ENCODE measurements around the gene UHRF2.

UHRF2 gene

GRCh38 chr9:6479959-6480358, 67.0 kb downstream of the UHRF2 start:
- H3K9me3 ChIP-seq (ENCODE audit: control extremely low read depth in 1 of 5, control insufficient read depth in 4 of 5, insufficient read depth in 2 of 5, low read depth in 1 of 5, low read length in 4 of 5) = no peaks in the 10 kb centered on the region
- ChIA-PET POLR2A (no interaction called here), CTCF (interaction anchor here (1.2 to 1.8 kb wide), 2 partner anchors 10 to 59 kb away, joined by 3 to 4 read pairs; no protein-coding TSS in a partner anchor)
- H3K4me1 ChIP-seq (ENCODE audit: control extremely low read depth in 1 of 4, control insufficient read depth in 4 of 4, insufficient read depth in 4 of 4, low read length in 3 of 4) = no peaks in the 10 kb centered on the region
- no peak overlapping the region for H3K4me3 ChIP-seq (ENCODE audit: control insufficient read depth in 1 of 7, extremely low read depth in 1 of 7, insufficient read depth in 4 of 7, low read depth in 2 of 7, low read length in 6 of 7)
- DNase-seq = no peak
- H3K27me3 ChIP-seq (replicated peaks in 2 of 5; ENCODE audit: control insufficient read depth in 4 of 5, insufficient read depth in 5 of 5, low read length in 4 of 5) = no peaks in the 10 kb centered on the region
- H3K36me3 ChIP-seq (ENCODE audit: control insufficient read depth in 4 of 4, insufficient read depth in 4 of 4, low read length in 3 of 4) = peaks cover 20 to 63% (median 40%) of the 10 kb centered on the region in 4 experiments
- WGBS (ENCODE audit: insufficient coverage) = 100% methylated on average over 1 of the region's 2 CpGs
- no peak overlapping the region for H3K27ac ChIP-seq (ENCODE audit: insufficient read depth in 1 of 2, low read depth in 1 of 2, low read length in 2 of 2, poor library complexity in 1 of 2, severe bottlenecking in 2 of 2)

DNA sequence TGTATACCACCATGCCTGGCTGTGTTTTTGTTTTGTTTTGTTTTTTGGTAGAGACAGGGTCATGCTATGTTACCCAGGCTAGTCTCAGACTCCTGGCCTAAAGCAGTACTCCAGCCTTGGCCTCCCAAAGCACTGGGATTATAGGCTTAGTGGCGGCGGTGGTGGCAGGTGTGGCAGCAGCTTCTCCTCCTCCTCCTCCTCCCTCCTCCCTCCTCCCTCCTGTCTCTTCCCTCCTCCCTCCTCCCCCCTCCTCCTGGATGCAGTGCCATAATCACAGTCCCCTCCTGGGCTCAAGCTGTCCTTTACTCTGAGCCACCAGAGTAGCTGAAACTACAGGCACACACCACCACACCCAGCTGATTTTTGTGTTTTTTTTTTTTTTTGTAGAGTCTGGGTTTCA, 71.2 kb downstream of the UHRF2 start:
- Histone ChIP-seq H3K4me3 (ENCODE audit: control insufficient read depth in 1 of 7, extremely low read depth in 1 of 7, insufficient read depth in 4 of 7, low read depth in 2 of 7, low read length in 6 of 7) (no peak overlapping the region), H3K9me3 (ENCODE audit: control extremely low read depth in 1 of 5, control insufficient read depth in 4 of 5, insufficient read depth in 2 of 5, low read depth in 1 of 5, low read length in 4 of 5) (no peaks in the 10 kb centered on the region), H3K36me3 (ENCODE audit: control insufficient read depth in 4 of 4, insufficient read depth in 4 of 4, low read length in 3 of 4) (peaks cover 14 to 71% (median 46%) of the 10 kb centered on the region in 4 experiments), H3K4me1 (ENCODE audit: control extremely low read depth in 1 of 4, control insufficient read depth in 4 of 4, insufficient read depth in 4 of 4, low read length in 3 of 4) (no peaks in the 10 kb centered on the region), H3K27me3 (replicated peaks in 2 of 5; ENCODE audit: control insufficient read depth in 4 of 5, insufficient read depth in 5 of 5, low read length in 4 of 5) (no peaks in the 10 kb centered on the region), H3K27ac (ENCODE audit: insufficient read depth in 1 of 2, low read depth in 1 of 2, low read length in 2 of 2, poor library complexity in 1 of 2, severe bottlenecking in 2 of 2) (no peak overlapping the region)
- ChIA-PET POLR2A (no interaction called here), CTCF (no interaction called here)
- no peak for DNase-seq
- WGBS (ENCODE audit: insufficient coverage) = 94% methylated on average over 2 of the region's 2 CpGs

DNA sequence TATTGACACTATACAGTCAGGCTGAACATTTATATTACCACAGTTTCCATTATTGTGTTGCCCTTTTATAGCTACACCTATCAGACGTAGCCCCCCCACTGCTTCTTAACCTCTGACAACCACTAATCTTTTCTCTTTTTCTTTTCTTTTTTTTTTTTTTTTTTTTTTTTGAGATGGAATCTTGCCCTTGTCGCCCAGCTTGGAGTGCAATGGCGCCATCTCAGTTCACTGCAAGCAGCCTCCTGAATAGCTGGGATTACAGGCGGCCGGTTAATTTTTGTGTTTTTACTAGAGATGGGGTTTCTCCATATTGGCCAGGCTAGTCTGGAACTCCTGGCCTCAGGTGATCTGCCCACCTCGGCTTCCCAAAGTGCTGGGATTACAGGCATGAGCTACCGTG, 75.4 kb downstream of the UHRF2 start:
- H3K9me3 ChIP-seq (ENCODE audit: control extremely low read depth in 1 of 5, control insufficient read depth in 4 of 5, insufficient read depth in 2 of 5, low read depth in 1 of 5, low read length in 4 of 5) = no peaks in the 10 kb centered on the region
- ChIA-PET POLR2A (no interaction called here), CTCF (interaction anchor here (0.6 to 1.8 kb wide), 2 partner anchors 17 to 72 kb away, joined by 3 to 7 read pairs; no protein-coding TSS in a partner anchor)
- H3K36me3 ChIP-seq (ENCODE audit: control insufficient read depth in 4 of 4, insufficient read depth in 4 of 4, low read length in 3 of 4) = peaks cover 7 to 59% (median 28%) of the 10 kb centered on the region in 4 experiments
- DNase-seq = peak; percentile 17 to 48 (median 35)
- H3K4me1 ChIP-seq (ENCODE audit: control extremely low read depth in 1 of 4, control insufficient read depth in 4 of 4, insufficient read depth in 4 of 4, low read length in 3 of 4) = no peaks in the 10 kb centered on the region
- no peak overlapping the region for H3K4me3 ChIP-seq (ENCODE audit: control insufficient read depth in 1 of 7, extremely low read depth in 1 of 7, insufficient read depth in 4 of 7, low read depth in 2 of 7, low read length in 6 of 7)
- H3K27ac ChIP-seq (ENCODE audit: insufficient read depth in 1 of 2, low read depth in 1 of 2, low read length in 2 of 2, poor library complexity in 1 of 2, severe bottlenecking in 2 of 2) = no peak overlapping the region
- no peaks in the 10 kb centered on the region for H3K27me3 ChIP-seq (replicated peaks in 2 of 5; ENCODE audit: control insufficient read depth in 4 of 5, insufficient read depth in 5 of 5, low read length in 4 of 5)
- WGBS (ENCODE audit: insufficient coverage) = 93% methylated on average over 4 of the region's 7 CpGs

GRCh38 chr9:6489099-6489498, 76.1 kb downstream of the UHRF2 start:
- Histone ChIP-seq H3K4me1 (ENCODE audit: control extremely low read depth in 1 of 4, control insufficient read depth in 4 of 4, insufficient read depth in 4 of 4, low read length in 3 of 4) (no peaks in the 10 kb centered on the region), H3K27ac (ENCODE audit: insufficient read depth in 1 of 2, low read depth in 1 of 2, low read length in 2 of 2, poor library complexity in 1 of 2, severe bottlenecking in 2 of 2) (no peak overlapping the region), H3K9me3 (ENCODE audit: control extremely low read depth in 1 of 5, control insufficient read depth in 4 of 5, insufficient read depth in 2 of 5, low read depth in 1 of 5, low read length in 4 of 5) (no peaks in the 10 kb centered on the region), H3K36me3 (ENCODE audit: control insufficient read depth in 4 of 4, insufficient read depth in 4 of 4, low read length in 3 of 4) (peaks cover 7 to 59% (median 25%) of the 10 kb centered on the region in 4 experiments), H3K27me3 (replicated peaks in 2 of 5; ENCODE audit: control insufficient read depth in 4 of 5, insufficient read depth in 5 of 5, low read length in 4 of 5) (no peaks in the 10 kb centered on the region), H3K4me3 (ENCODE audit: control insufficient read depth in 1 of 7, extremely low read depth in 1 of 7, insufficient read depth in 4 of 7, low read depth in 2 of 7, low read length in 6 of 7) (no peak overlapping the region)
- ChIA-PET CTCF (no interaction called here), POLR2A (no interaction called here)
- DNase-seq = no peak
- WGBS (ENCODE audit: insufficient coverage) = 100% methylated on average over 1 of the region's 1 CpG

- Histone ChIP-seq H3K4me3 (ENCODE audit: control insufficient read depth in 1 of 7, extremely low read depth in 1 of 7, insufficient read depth in 4 of 7, low read depth in 2 of 7, low read length in 6 of 7) (no peak overlapping the region), H3K9me3 (ENCODE audit: control extremely low read depth in 1 of 5, control insufficient read depth in 4 of 5, insufficient read depth in 2 of 5, low read depth in 1 of 5, low read length in 4 of 5) (no peaks in the 10 kb centered on the region), H3K4me1 (ENCODE audit: control extremely low read depth in 1 of 4, control insufficient read depth in 4 of 4, insufficient read depth in 4 of 4, low read length in 3 of 4) (no peaks in the 10 kb centered on the region), H3K36me3 (ENCODE audit: control insufficient read depth in 4 of 4, insufficient read depth in 4 of 4, low read length in 3 of 4) (peaks cover 11 to 63% (median 24%) of the 10 kb centered on the region in 4 experiments), H3K27me3 (replicated peaks in 2 of 5; ENCODE audit: control insufficient read depth in 4 of 5, insufficient read depth in 5 of 5, low read length in 4 of 5) (no peaks in the 10 kb centered on the region), H3K27ac (ENCODE audit: insufficient read depth in 1 of 2, low read depth in 1 of 2, low read length in 2 of 2, poor library complexity in 1 of 2, severe bottlenecking in 2 of 2) (no peak overlapping the region)
- ChIA-PET CTCF (no interaction called here), POLR2A (no interaction called here)
- no peak for DNase-seq
- 100% methylated on average over 1 of the region's 2 CpGs for WGBS (ENCODE audit: insufficient coverage)
Observed at GRCh38 chr9:6490863-6491262, 77.9 kb downstream of the UHRF2 start.

- H3K27ac ChIP-seq (ENCODE audit: insufficient read depth in 1 of 2, low read depth in 1 of 2, low read length in 2 of 2, poor library complexity in 1 of 2, severe bottlenecking in 2 of 2) = no peak overlapping the region
- H3K4me1 ChIP-seq (ENCODE audit: control extremely low read depth in 1 of 4, control insufficient read depth in 4 of 4, insufficient read depth in 4 of 4, low read length in 3 of 4) = no peaks in the 10 kb centered on the region
- POLR2A ChIA-PET = no interaction called here
- H3K36me3 ChIP-seq (ENCODE audit: control insufficient read depth in 4 of 4, insufficient read depth in 4 of 4, low read length in 3 of 4) = peaks cover 24 to 61% (median 42%) of the 10 kb centered on the region in 4 experiments
- no peaks in the 10 kb centered on the region for H3K9me3 ChIP-seq (ENCODE audit: control extremely low read depth in 1 of 5, control insufficient read depth in 4 of 5, insufficient read depth in 2 of 5, low read depth in 1 of 5, low read length in 4 of 5)
- peak in 2 of 3 donors; percentile 3 to 12 for DNase-seq
- H3K4me3 ChIP-seq (ENCODE audit: control insufficient read depth in 1 of 7, extremely low read depth in 1 of 7, insufficient read depth in 4 of 7, low read depth in 2 of 7, low read length in 6 of 7) = no peak overlapping the region
- no peaks in the 10 kb centered on the region for H3K27me3 ChIP-seq (replicated peaks in 2 of 5; ENCODE audit: control insufficient read depth in 4 of 5, insufficient read depth in 5 of 5, low read length in 4 of 5)
- CTCF ChIA-PET = interaction anchor here (0.8 to 1.0 kb wide), 2 partner anchors 14 to 136 kb away, joined by 3 read pairs; no protein-coding TSS in a partner anchor
- WGBS (ENCODE audit: insufficient coverage) = no CpG with 5 or more reads among the region's 1 CpG
Observed at GRCh38 chr9:6495466-6495865, 82.5 kb downstream of the UHRF2 start.

GRCh38 chr9:6498982-6499381, 86.0 kb downstream of the UHRF2 start:
- no peak for DNase-seq
- ChIA-PET CTCF (no interaction called here), POLR2A (interaction anchor here (0.6 kb wide), 1 partner anchor 18 kb away, joined by 3 read pairs; no protein-coding TSS in a partner anchor)
- Histone ChIP-seq H3K27ac (ENCODE audit: insufficient read depth in 1 of 2, low read depth in 1 of 2, low read length in 2 of 2, poor library complexity in 1 of 2, severe bottlenecking in 2 of 2) (no peak overlapping the region), H3K36me3 (ENCODE audit: control insufficient read depth in 4 of 4, insufficient read depth in 4 of 4, low read length in 3 of 4) (peaks cover 29 to 75% (median 51%) of the 10 kb centered on the region in 4 experiments), H3K4me1 (ENCODE audit: control extremely low read depth in 1 of 4, control insufficient read depth in 4 of 4, insufficient read depth in 4 of 4, low read length in 3 of 4) (no peaks in the 10 kb centered on the region), H3K4me3 (ENCODE audit: control insufficient read depth in 1 of 7, extremely low read depth in 1 of 7, insufficient read depth in 4 of 7, low read depth in 2 of 7, low read length in 6 of 7) (no peak overlapping the region), H3K27me3 (replicated peaks in 2 of 5; ENCODE audit: control insufficient read depth in 4 of 5, insufficient read depth in 5 of 5, low read length in 4 of 5) (no peaks in the 10 kb centered on the region), H3K9me3 (ENCODE audit: control extremely low read depth in 1 of 5, control insufficient read depth in 4 of 5, insufficient read depth in 2 of 5, low read depth in 1 of 5, low read length in 4 of 5) (no peaks in the 10 kb centered on the region)
- no CpG with 5 or more reads among the region's 1 CpG for WGBS (ENCODE audit: insufficient coverage)
